Esophagus muscularis mucosa (tissue), 4 donors: ENCODE measurements around the gene FKTN.

Experiments used
- CTCF ChIP-seq, 3 experiments: fragments of 200-600 bp in 2 of 3; fragments of 450-650 bp in 1 of 3; sonication (generic) in 2 of 3; IDR thresholded peaks; one replicate each; pipeline ENCODE4 v1.5.1; 2017 to 2019; ENCODE audit warnings: antibody characterized with exemption in 3 of 3, mild to moderate bottlenecking in 2 of 3, moderate library complexity in 1 of 3
- EP300 ChIP-seq: sonication (generic); formaldehyde crosslinking; IDR thresholded peaks from one replicate; pipeline ENCODE4 v1.6.1; 2017; ENCODE audit warnings: antibody characterized with exemption
- POLR2A ChIP-seq: fragments of 450-650 bp; IDR thresholded peaks from one replicate; pipeline ENCODE4 v1.6.1; 2017; ENCODE audit warnings: antibody characterized with exemption, moderate library complexity, mild to moderate bottlenecking, low read depth
- POLR2AphosphoS5 ChIP-seq, 2 donors: sonication (generic); formaldehyde crosslinking; IDR thresholded peaks; one replicate each; pipeline ENCODE4 v1.6.1; 2017; ENCODE audit warnings: antibody characterized with exemption in 2 of 2

DNA sequence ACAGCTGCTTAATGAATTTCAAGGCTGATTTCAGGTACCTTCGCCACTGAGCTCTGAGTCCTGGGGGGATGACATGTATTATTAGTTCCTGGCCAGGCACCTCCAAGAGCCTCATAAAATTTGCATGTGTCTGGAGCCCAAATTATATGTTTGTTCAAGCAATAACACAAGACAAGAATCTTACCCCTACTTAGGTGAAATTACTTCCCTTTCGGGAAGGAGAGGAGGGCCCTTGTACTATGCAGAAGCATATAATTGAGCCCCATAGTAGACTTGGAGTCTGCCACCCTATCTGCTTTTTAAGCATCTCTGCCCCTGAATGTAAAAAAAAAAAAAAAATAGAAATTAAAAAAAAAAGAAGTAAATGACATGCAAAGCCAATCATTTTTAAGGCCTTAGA, 123.4 kb downstream of the FKTN start:
- no peak for TF ChIP-seq POLR2A
- no peak for TF ChIP-seq CTCF (IDR thresholded peaks at IDR 0.05)
- TF ChIP-seq POLR2AphosphoS5 (IDR thresholded peaks at IDR 0.05): no peak
- TF ChIP-seq EP300: no peak
